K562 (cell line): ENCODE data around the gene LRRC4B. TPM values are rescaled to one million over a fixed set of nuclear protein-coding genes. Genes with fewer than 3 reads are reported as not detected.

Experiments
- ARID2 ChIP-seq: fragments of 450-650 bp; IDR thresholded peaks from 2 replicates; pipeline ENCODE4 v1.6.1; 2017; ENCODE audit warnings: antibody characterized with exemption, mild to moderate bottlenecking
- ARNT ChIP-seq, 2 experiments: fragments of 450-650 bp; IDR thresholded peaks; 2 replicates each; pipeline ENCODE4 v1.6.1; 2016; ENCODE audit warnings: mild to moderate bottlenecking in 1 of 2
- BRD4 ChIP-seq: fragments of 200-600 bp; sonication (generic); IDR thresholded peaks from 2 replicates; pipeline ENCODE4 v1.6.1; 2017; ENCODE audit warnings: inconsistent platforms
- CREM ChIP-seq: IDR thresholded peaks from 2 replicates; pipeline ENCODE4 v1.6.1; 2014; ENCODE audit warnings: antibody characterized with exemption, low read depth
- FOXJ3 ChIP-seq: sonication (generic); formaldehyde crosslinking; IDR thresholded peaks from 2 replicates; pipeline ENCODE4 v1.4.0; 2020; ENCODE audit warnings: mild to moderate bottlenecking, missing genetic modification reagents
- KAT2B ChIP-seq: IDR thresholded peaks from one replicate; pipeline ENCODE4 v1.6.1; 2012; ENCODE audit warnings: low read depth, mild to moderate bottlenecking, control low read depth, inconsistent platforms, low read length, moderate library complexity
- KLF16 ChIP-seq: IDR thresholded peaks from 2 replicates; pipeline ENCODE4 v1.6.1; 2016; ENCODE audit warnings: antibody characterized with exemption
- MTA3 ChIP-seq: fragments of 450-650 bp; formaldehyde crosslinking; IDR thresholded peaks from 2 replicates; pipeline ENCODE4 v1.6.1; 2017; ENCODE audit warnings: mild to moderate bottlenecking, borderline replicate concordance
- PTBP1 ChIP-seq: fragments of 200-400 bp; formaldehyde crosslinking; IDR thresholded peaks from 2 replicates; pipeline ENCODE4 v1.6.1; 2017; ENCODE audit warnings: low read depth, low read length
- RBM34 ChIP-seq: fragments of 200-400 bp; formaldehyde crosslinking; IDR thresholded peaks from 2 replicates; pipeline ENCODE4 v1.6.1; 2018; ENCODE audit warnings: low read length, borderline replicate concordance; ENCODE audit not compliant: insufficient read depth
- RFX1 ChIP-seq: fragments of 450-650 bp; IDR thresholded peaks from 2 replicates; pipeline ENCODE4 v1.6.1; 2016; ENCODE audit warnings: mild to moderate bottlenecking, moderate library complexity
- SOX6 ChIP-seq: fragments of 450-650 bp; IDR thresholded peaks from 2 replicates; pipeline ENCODE4 v1.6.1; 2014; ENCODE audit warnings: mild to moderate bottlenecking
- SP1 ChIP-seq: sonication (generic); formaldehyde crosslinking; IDR thresholded peaks from 2 replicates; pipeline ENCODE4 v1.8.1; 2022; ENCODE audit warnings: mild to moderate bottlenecking, missing genetic modification reagents
- TAF15 ChIP-seq: fragments of 200-400 bp; formaldehyde crosslinking; IDR thresholded peaks from 2 replicates; pipeline ENCODE4 v1.6.1; 2017; ENCODE audit warnings: mild to moderate bottlenecking, low read depth, low read length, moderate library complexity
- U2AF2 ChIP-seq: fragments of 200-400 bp; formaldehyde crosslinking; optimal IDR thresholded peaks from 2 replicates; pipeline ENCODE3; 2017; ENCODE audit warnings: low read depth, mild to moderate bottlenecking, low read length
- ZNF165 ChIP-seq: fragments of 250-450 bp; sonication (Bioruptor Pico); IDR thresholded peaks from 2 replicates; pipeline ENCODE4 v1.4.0; 2020; ENCODE audit warnings: borderline replicate concordance
- ZNF311 ChIP-seq: fragments of 250-450 bp; sonication (Bioruptor Pico); IDR thresholded peaks from 2 replicates; pipeline ENCODE4 v1.4.0; 2020; ENCODE audit warnings: mild to moderate bottlenecking, moderate library complexity
- polyA plus RNA-seq, 8 experiments: library from polyadenylated mRNA; depleted of rRNA in 4 of 8; stranded (reverse) in 5 of 8; unstranded in 3 of 8; fragments of >200 nt; fragmentation: Nextera tagmentation in 2 of 8; fragmentation: Illumina TruSeq in 1 of 8; extraction: Ambion mirVana in 2 of 8; extraction: Trizol in 1 of 8; gene quantifications; 2 replicates each; pipeline versions ENCODE4 v1.2.1 to v1.2.3, GENCODE V29; 2011 to 2014; ENCODE audit warnings: inconsistent platforms in 1 of 8, missing spikeins in 1 of 8
- total RNA-seq, 7 experiments: library from RNA; depleted of rRNA in 6 of 7; stranded (reverse); fragments of >200 nt in 6 of 7; fragmentation: Illumina TruSeq in 2 of 7; extraction: Trizol in 2 of 7; gene quantifications; 2 replicates each; pipeline versions ENCODE4 v1.2.1 to v1.2.3, GENCODE V29; 2011 to 2021; ENCODE audit warnings: low replicate concordance in 1 of 7
- TF ChIP-seq, protein P1 (sequence below): fragments of 250-450 bp; sonication (Bioruptor Pico); IDR thresholded peaks from 2 replicates; pipeline ENCODE4 v1.8.0; 2021; ENCODE audit warnings: moderate library complexity, mild to moderate bottlenecking, inconsistent platforms
- TF ChIP-seq, protein P2 (sequence below): fragments of 250-450 bp; sonication (Bioruptor Pico); IDR thresholded peaks from 2 replicates; pipeline ENCODE4 v1.8.0; 2021; ENCODE audit warnings: borderline replicate concordance, mild to moderate bottlenecking, moderate library complexity; ENCODE audit not compliant: poor library complexity, severe bottlenecking
- TF ChIP-seq, protein P3 (sequence below): fragments of 450-650 bp; IDR thresholded peaks from 2 replicates; pipeline ENCODE4 v1.6.1; 2017; ENCODE audit warnings: antibody characterized with exemption, mild to moderate bottlenecking

Gene LRRC4B
- total and polyA plus RNA-seq, 9 of the 15 experiments (the other 6 are each of a cell fraction or from before 2014, with no cell fraction given): 0.18 to 9.6 (median 2.9) TPM; not detected in 2

DNA sequence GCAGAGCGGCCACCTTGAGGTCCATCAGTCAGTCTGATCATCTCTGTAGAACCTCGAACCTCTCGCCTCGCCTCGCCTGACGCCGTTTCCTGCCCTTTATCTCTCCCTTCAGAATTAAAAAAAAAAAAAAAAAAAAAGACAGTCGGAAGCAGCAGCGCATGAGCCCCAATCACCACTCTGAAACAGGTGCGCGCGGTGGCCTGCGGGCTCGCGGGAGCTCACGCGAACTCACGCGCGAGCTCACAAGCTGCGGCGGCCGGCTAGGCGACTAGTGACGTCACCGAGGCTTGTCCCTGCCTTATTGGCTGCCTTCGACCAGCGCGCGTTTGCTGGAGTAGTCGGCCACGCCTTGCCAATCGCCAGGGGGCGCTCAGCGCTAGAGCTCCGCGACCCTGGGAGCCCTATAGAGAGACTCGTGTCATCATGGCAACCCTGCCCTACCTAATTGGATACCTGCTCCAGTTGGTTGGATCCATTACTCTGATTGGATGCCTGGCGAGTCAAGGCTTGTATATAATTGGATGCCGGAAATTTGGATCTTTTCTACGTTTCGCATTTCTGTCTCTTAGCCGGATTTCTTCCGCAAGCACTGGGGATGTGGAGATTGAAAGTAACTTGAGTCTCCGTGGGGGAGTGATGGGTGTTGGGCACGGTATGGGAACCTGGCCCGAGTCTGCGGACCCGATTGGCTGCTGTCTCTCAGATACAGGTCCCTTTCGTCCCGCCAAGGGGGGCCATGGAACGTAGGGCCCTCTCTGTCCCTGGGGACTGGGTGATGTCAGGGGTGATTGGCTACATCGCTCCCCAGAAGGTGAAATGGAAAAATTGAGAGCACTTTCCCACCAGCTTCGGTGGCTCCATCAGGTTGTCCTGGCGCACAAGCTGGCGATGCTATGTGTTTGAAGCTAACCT, 39.9 kb upstream of the LRRC4B start (continued):
- TF ChIP-seq TAF15: no peak
- no peak for TF ChIP-seq U2AF2
- no peak for TF ChIP-seq SOX6
- TF ChIP-seq PTBP1: no peak
- TF ChIP-seq ARNT (IDR thresholded peaks at IDR 0.05): no peak
- TF ChIP-seq, protein P1, sequence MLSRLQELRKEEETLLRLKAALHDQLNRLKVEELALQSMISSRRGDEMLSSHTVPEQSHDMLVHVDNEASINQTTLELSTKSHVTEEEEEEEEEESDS (CRISPR knock-in tag): no peak
- TF ChIP-seq BRD4: no peak
- TF ChIP-seq SP1: peak; percentile 68
- peak; percentile 31; the same call in 1 of the 2 replicates for TF ChIP-seq MTA3
- no peak for TF ChIP-seq KAT2B
- no peak for TF ChIP-seq RBM34
- TF ChIP-seq ARID2: no peak
- peak; percentile 99 for TF ChIP-seq CREM
- no peak for TF ChIP-seq FOXJ3 (CRISPR knock-in tag)
- no peak for TF ChIP-seq ZNF165 (CRISPR knock-in tag)
- TF ChIP-seq KLF16: peak; percentile 25; the same call in 1 of the 2 replicates
- TF ChIP-seq ZNF311 (CRISPR knock-in tag): no peak
- TF ChIP-seq, protein P2, sequence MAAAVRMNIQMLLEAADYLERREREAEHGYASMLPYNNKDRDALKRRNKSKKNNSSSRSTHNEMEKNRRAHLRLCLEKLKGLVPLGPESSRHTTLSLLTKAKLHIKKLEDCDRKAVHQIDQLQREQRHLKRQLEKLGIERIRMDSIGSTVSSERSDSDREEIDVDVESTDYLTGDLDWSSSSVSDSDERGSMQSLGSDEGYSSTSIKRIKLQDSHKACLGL (CRISPR knock-in tag): no peak
- TF ChIP-seq RFX1: peak; percentile 71
- TF ChIP-seq, protein P3, sequence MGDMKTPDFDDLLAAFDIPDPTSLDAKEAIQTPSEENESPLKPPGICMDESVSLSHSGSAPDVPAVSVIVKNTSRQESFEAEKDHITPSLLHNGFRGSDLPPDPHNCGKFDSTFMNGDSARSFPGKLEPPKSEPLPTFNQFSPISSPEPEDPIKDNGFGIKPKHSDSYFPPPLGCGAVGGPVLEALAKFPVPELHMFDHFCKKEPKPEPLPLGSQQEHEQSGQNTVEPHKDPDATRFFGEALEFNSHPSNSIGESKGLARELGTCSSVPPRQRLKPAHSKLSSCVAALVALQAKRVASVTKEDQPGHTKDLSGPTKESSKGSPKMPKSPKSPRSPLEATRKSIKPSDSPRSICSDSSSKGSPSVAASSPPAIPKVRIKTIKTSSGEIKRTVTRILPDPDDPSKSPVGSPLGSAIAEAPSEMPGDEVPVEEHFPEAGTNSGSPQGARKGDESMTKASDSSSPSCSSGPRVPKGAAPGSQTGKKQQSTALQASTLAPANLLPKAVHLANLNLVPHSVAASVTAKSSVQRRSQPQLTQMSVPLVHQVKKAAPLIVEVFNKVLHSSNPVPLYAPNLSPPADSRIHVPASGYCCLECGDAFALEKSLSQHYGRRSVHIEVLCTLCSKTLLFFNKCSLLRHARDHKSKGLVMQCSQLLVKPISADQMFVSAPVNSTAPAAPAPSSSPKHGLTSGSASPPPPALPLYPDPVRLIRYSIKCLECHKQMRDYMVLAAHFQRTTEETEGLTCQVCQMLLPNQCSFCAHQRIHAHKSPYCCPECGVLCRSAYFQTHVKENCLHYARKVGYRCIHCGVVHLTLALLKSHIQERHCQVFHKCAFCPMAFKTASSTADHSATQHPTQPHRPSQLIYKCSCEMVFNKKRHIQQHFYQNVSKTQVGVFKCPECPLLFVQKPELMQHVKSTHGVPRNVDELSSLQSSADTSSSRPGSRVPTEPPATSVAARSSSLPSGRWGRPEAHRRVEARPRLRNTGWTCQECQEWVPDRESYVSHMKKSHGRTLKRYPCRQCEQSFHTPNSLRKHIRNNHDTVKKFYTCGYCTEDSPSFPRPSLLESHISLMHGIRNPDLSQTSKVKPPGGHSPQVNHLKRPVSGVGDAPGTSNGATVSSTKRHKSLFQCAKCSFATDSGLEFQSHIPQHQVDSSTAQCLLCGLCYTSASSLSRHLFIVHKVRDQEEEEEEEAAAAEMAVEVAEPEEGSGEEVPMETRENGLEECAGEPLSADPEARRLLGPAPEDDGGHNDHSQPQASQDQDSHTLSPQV: no peak
